HCT116 (cell line): ENCODE results near the gene TNFRSF18. TPM values are rescaled to one million over a fixed set of nuclear protein-coding genes. Genes with fewer than 3 reads are reported as not detected.
A peak's percentile ranks its signal among the peaks of the same experiment; 100 is the strongest.

ENCODE experiments used
- ATAC-seq: fragments of 200-7000 bp; cut with Tn5 transposase; 2 replicates; pipeline ENCODE4 v1.9.1; 2020; ENCODE audit warnings: mild to moderate bottlenecking, moderate library complexity
- BruUV-seq: library from RNA; stranded (reverse); fragments of 400-500 nt; replicated peaks from 2 replicates; lab custom pipeline; 2021; lab: Mats Ljungman, UMichigan
- CTCF ChIA-PET: fragments of 300-600 bp; sonication (Branson Sonifier 250); formaldehyde crosslinking; loops from one replicate; lab custom pipeline; 2021; ENCODE audit warnings: antibody characterized with exemption; lab: Charles Lee
- POLR2A ChIA-PET: fragments of 300-600, 350-600 bp; sonication (Branson Sonifier 250); formaldehyde crosslinking; loops from one replicate; lab custom pipeline; 2021; ENCODE audit warnings: antibody characterized with exemption; lab: Charles Lee
- RAD21 ChIA-PET, 2 experiments: fragments of 300-600 bp; sonication (Branson Sonifier 250); formaldehyde crosslinking; loops; one replicate each; lab custom pipeline; 2023; ENCODE audit warnings: low total read pairs in 2 of 2; ENCODE audit not compliant: uncharacterized antibody in 2 of 2, unreplicated experiment in 2 of 2, low non-redundant PET in 1 of 2; lab: Charles Lee
- DNase-seq: peaks from one replicate; pipeline ENCODE4 v3.0.0-alpha.2; 2010; ENCODE audit warnings: low read depth, low spot score
- H2AFZ ChIP-seq: fragments of 200-600 bp; shearing (Covaris generic), sonication (generic); 2 replicates; pipeline ENCODE4 v1.6.1; 2017; ENCODE audit warnings: low read depth, mixed run types, mixed read lengths, antibody characterized with exemption, low read length; ENCODE audit not compliant: poor library complexity, severe bottlenecking
- H3K27ac ChIP-seq: 2 replicates; pipeline ENCODE4 v1.5.1; 2012; ENCODE audit warnings: low read depth, low read length
- H3K27me3 ChIP-seq: fragments of 200-600 bp; sonication (generic); 2 replicates; pipeline ENCODE4 v1.6.1; 2016; ENCODE audit warnings: mixed run types, low read length, mixed read lengths; ENCODE audit not compliant: insufficient read depth
- H3K36me3 ChIP-seq, 2 experiments: fragments of 200-500 bp in 1 of 2; fragments of 200-600 bp in 1 of 2; sonication (Bioruptor generic) in 1 of 2; sonication (generic) in 1 of 2; 2 replicates each; pipeline versions ENCODE4 v1.5.1 to v1.6.1; 2014 to 2016; ENCODE audit warnings: low read length in 2 of 2, inconsistent platforms in 1 of 2, mixed read lengths in 1 of 2, mixed run types in 1 of 2; ENCODE audit not compliant: insufficient read depth in 2 of 2, control insufficient read depth in 1 of 2
- H3K4me1 ChIP-seq, 2 experiments: fragments of 200-600 bp in 1 of 2; sonication (generic) in 1 of 2; 2 replicates each; pipeline versions ENCODE4 v1.5.1 to v1.6.1; 2012 to 2017; ENCODE audit warnings: low read length in 2 of 2, inconsistent platforms in 1 of 2, mild to moderate bottlenecking in 1 of 2, mixed read lengths in 1 of 2, mixed run types in 1 of 2, moderate library complexity in 1 of 2; ENCODE audit not compliant: insufficient read depth in 2 of 2, control insufficient read depth in 1 of 2
- H3K4me2 ChIP-seq: fragments of 200-600 bp; sonication (generic); 2 replicates; pipeline ENCODE4 v1.6.1; 2017; ENCODE audit warnings: mixed run types, low read length, mixed read lengths
- H3K4me3 ChIP-seq, 2 experiments: fragments of 200-600 bp in 1 of 2; sonication (generic) in 1 of 2; replicated peaks in 1 of 2; 2 replicates each; pipeline ENCODE4 v1.5.1; 2011 to 2016; ENCODE audit warnings: low read length in 2 of 2, control low read depth in 1 of 2, low read depth in 1 of 2, mild to moderate bottlenecking in 1 of 2, mixed read lengths in 1 of 2, mixed run types in 1 of 2
- H3K79me2 ChIP-seq: fragments of 200-600 bp; sonication (generic); 2 replicates; pipeline ENCODE4 v1.6.1; 2017; ENCODE audit warnings: mild to moderate bottlenecking, mixed run types, low read length, moderate library complexity, mixed read lengths; ENCODE audit not compliant: insufficient read depth
- H3K9ac ChIP-seq: fragments of 200-600 bp; sonication (generic); 2 replicates; pipeline ENCODE4 v1.6.1; 2016; ENCODE audit warnings: low read length, mixed read lengths
- H3K9me2 ChIP-seq: fragments of 200-600 bp; sonication (generic), shearing (Covaris generic); 2 replicates; pipeline ENCODE4 v1.6.1; 2017; ENCODE audit warnings: mixed run types, mild to moderate bottlenecking, moderate library complexity; ENCODE audit not compliant: insufficient read depth
- H3K9me3 ChIP-seq, 2 experiments: fragments of 200-500 bp in 1 of 2; fragments of 200-600 bp in 1 of 2; sonication (Bioruptor generic) in 1 of 2; sonication (generic) in 1 of 2; 2 replicates each; pipeline ENCODE4 v1.6.1; 2014 to 2017; ENCODE audit warnings: low read length in 2 of 2, mixed read lengths in 2 of 2, inconsistent platforms in 1 of 2, low read depth in 1 of 2, mild to moderate bottlenecking in 1 of 2, mixed run types in 1 of 2, moderate library complexity in 1 of 2; ENCODE audit not compliant: control insufficient read depth in 1 of 2, insufficient read depth in 1 of 2
- H4K20me1 ChIP-seq: fragments of 200-600 bp; sonication (generic), shearing (Covaris generic); 2 replicates; pipeline ENCODE4 v1.6.1; 2017; ENCODE audit warnings: mixed run types, mild to moderate bottlenecking, moderate library complexity; ENCODE audit not compliant: insufficient read depth
- CEBPB ChIP-seq: IDR thresholded peaks from 2 replicates; pipeline ENCODE4 v1.6.1; 2012; ENCODE audit warnings: low read depth
- CTCF ChIP-seq, 3 experiments: fragments of 200-600 bp in 1 of 3; sonication (generic) in 1 of 3; IDR thresholded peaks in 2 of 3; conservative IDR thresholded peaks in 1 of 3; 2 replicates each; pipeline ENCODE4 v1.5.1; 2012 to 2017; ENCODE audit warnings: low read depth in 2 of 3, low read length in 2 of 3, antibody characterized with exemption in 1 of 3, borderline replicate concordance in 1 of 3, control low read depth in 1 of 3, mild to moderate bottlenecking in 1 of 3, mixed read lengths in 1 of 3, mixed run types in 1 of 3, moderate library complexity in 1 of 3; ENCODE audit not compliant: insufficient read depth in 1 of 3
- EGR1 ChIP-seq: IDR thresholded peaks from 2 replicates; pipeline ENCODE4 v1.6.1; 2012; ENCODE audit warnings: low read depth
- EZH2 ChIP-seq: fragments of 200-600 bp; sonication (generic); IDR thresholded peaks from 2 replicates; pipeline ENCODE4 v1.6.1; 2017; ENCODE audit warnings: antibody characterized with exemption, mixed run types
- EZH2phosphoT487 ChIP-seq: fragments of 200-600 bp; IDR thresholded peaks from 2 replicates; pipeline ENCODE4 v1.6.1; 2018; ENCODE audit warnings: antibody characterized with exemption, borderline replicate concordance
- POLR2A ChIP-seq: IDR thresholded peaks from 2 replicates; pipeline ENCODE4 v1.7.0; 2011; ENCODE audit warnings: borderline replicate concordance; ENCODE audit not compliant: insufficient read depth, insufficient read length; ENCODE audit errors: extremely low read depth
- POLR2AphosphoS5 ChIP-seq: IDR thresholded peaks from 2 replicates; pipeline ENCODE4 v1.6.1; 2011; ENCODE audit warnings: mild to moderate bottlenecking, low read depth, low read length, moderate library complexity
- REST ChIP-seq: IDR thresholded peaks from 2 replicates; pipeline ENCODE4 v1.6.1; 2012; ENCODE audit warnings: low read depth
- SIN3A ChIP-seq: IDR thresholded peaks from 2 replicates; pipeline ENCODE4 v1.6.1; 2012; ENCODE audit warnings: low read depth
- SP1 ChIP-seq: IDR thresholded peaks from 2 replicates; pipeline ENCODE4 v1.6.1; 2012; ENCODE audit warnings: low read depth
- TCF7L2 ChIP-seq: IDR thresholded peaks from 2 replicates; pipeline ENCODE4 v1.7.0; 2011; ENCODE audit warnings: borderline replicate concordance, inconsistent platforms; ENCODE audit not compliant: insufficient read depth, insufficient read length; ENCODE audit errors: extremely low read depth
- YY1 ChIP-seq: IDR thresholded peaks from 2 replicates; pipeline ENCODE4 v1.6.1; 2011; ENCODE audit warnings: low read length, low read depth, moderate library complexity, mild to moderate bottlenecking; ENCODE audit not compliant: insufficient replicate concordance; ENCODE audit errors: extremely low read depth
- intact Hi-C: fragments of 100-400 bp; cut with micrococcal nuclease; formaldehyde crosslinking; loops from 2 replicates; pipeline ENCODE4 v1.10.0; 2022
- total RNA-seq: library from RNA; stranded (reverse); gene quantifications from one replicate; pipeline ENCODE4 v1.2.1, GENCODE V29; 2021; ENCODE audit not compliant: unreplicated experiment

Gene TNFRSF18
- total RNA-seq, 1 experiment from 2014 or later = 56.2 TPM

GRCh38 chr1:1228596-1229321 is 22.4 kb upstream of the TNFRSF18 start (continued):
- no peak for TF ChIP-seq REST
- TF ChIP-seq CEBPB = no peak
- TF ChIP-seq POLR2AphosphoS5 = no peak

GRCh38 chr1:1228187-1228586 is 21.8 kb upstream of the TNFRSF18 start:
- H3K4me1 ChIP-seq = peaks cover 3 to 19% of the 10 kb centered on the region in 2 experiments; a peak in 1 of 4 replicates
- RAD21 ChIA-PET = interaction anchor here in 1 of 2 experiments (0.6 kb wide), 1 partner anchor 20 kb away, joined by 4 read pairs; no protein-coding TSS in a partner anchor
- peak overlapping the region; percentile 26; the same call in 1 of the 2 replicates for H3K27ac ChIP-seq
- no peaks in the 10 kb centered on the region for H4K20me1 ChIP-seq
- DNase-seq (no peak), ATAC-seq (no peak)
- H2AFZ ChIP-seq = no peak overlapping the region
- H3K9me3 ChIP-seq = no peaks in the 10 kb centered on the region
- H3K9ac ChIP-seq = no peak overlapping the region
- H3K27me3 ChIP-seq = no peaks in the 10 kb centered on the region
- CTCF ChIA-PET = no interaction called here
- H3K9me2 ChIP-seq = no peaks in the 10 kb centered on the region
- POLR2A ChIA-PET = no interaction called here
- peaks cover 13 to 24% of the 10 kb centered on the region in 2 experiments for H3K36me3 ChIP-seq
- no peak overlapping the region for H3K4me3 ChIP-seq
- TF ChIP-seq EZH2phosphoT487 (no peak), SP1 (no peak), EZH2 (no peak), YY1 (no peak), SIN3A (no peak), CEBPB (no peak), REST (no peak), EGR1 (no peak), TCF7L2 (no peak), CTCF (IDR thresholded peaks at IDR 0.05 in 2 of 3, conservative IDR thresholded peaks at IDR 0.05 in 1 of 3; ENCODE audit: borderline replicate concordance in 1 of 3, insufficient read depth in 1 of 3, low read depth in 2 of 3, low read length in 2 of 3) (no peak), POLR2A (no peak)
- intact Hi-C loops = no loop called here
- H3K79me2 ChIP-seq = peaks cover 83% of the 10 kb centered on the region
- H3K4me2 ChIP-seq = no peak overlapping the region
- BruUV-seq = no TSS peak
